GM18498 (cell line): Measurements from ENCODE around the gene LMAN2.

Experiments used
- ATAC-seq: cut with Tn5 transposase; IDR thresholded peaks from one replicate; pipeline ENCODE4 v1.9.1; 2021; ENCODE audit warnings: mild to moderate bottlenecking, moderate library complexity; ENCODE audit not compliant: unreplicated experiment

The LMAN2 gene, protein sequence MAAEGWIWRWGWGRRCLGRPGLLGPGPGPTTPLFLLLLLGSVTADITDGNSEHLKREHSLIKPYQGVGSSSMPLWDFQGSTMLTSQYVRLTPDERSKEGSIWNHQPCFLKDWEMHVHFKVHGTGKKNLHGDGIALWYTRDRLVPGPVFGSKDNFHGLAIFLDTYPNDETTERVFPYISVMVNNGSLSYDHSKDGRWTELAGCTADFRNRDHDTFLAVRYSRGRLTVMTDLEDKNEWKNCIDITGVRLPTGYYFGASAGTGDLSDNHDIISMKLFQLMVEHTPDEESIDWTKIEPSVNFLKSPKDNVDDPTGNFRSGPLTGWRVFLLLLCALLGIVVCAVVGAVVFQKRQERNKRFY

DNA sequence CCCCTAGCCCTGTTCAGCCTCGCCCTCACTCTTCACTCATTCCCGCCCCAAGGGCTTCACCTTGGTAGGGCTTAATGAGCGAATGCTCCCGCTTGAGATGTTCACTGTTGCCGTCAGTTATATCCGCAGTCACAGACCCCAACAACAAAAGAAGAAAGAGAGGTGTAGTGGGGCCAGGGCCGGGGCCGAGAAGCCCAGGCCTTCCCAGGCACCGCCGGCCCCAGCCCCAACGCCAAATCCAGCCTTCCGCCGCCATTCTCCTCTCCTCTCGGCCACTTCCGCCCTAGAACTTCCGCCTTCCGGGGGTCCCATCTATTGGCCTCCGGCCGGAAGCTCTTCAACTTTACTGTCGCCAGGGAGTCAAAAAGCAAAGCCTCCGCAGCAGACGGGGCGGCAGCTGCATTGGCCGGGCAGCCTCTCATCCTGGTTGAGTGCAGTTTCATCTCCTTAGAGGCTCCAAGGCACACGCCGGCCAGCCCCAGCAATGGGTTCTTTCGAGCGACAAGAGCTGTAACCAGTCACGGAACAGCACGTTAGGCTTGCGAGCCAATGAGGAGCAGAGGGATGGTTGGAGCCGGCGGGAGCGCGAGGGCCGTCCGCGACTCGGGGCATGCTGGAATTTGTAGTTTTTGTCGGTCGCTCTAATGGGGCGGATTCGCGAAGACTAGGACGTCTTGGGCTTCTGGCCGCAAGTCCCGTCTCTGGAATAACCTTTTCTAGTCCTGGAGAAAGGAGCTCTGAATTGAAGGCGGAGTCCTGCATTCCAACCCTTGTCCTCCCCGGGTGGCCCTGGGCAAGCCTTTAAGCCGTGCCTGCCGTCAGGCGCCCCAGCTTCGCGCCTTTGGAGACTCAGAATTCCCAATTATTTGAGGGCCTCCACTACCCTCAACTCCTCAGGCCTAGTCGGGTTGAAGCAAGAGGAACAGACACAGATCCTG lies at the start of gene LMAN2:
LMAN2 (minus strand) TSS at position 277 of the 938 bp plus-strand sequence; CDS start at position 256, 21 bp downstream.
- peak; percentile 94 for ATAC-seq

DNA sequence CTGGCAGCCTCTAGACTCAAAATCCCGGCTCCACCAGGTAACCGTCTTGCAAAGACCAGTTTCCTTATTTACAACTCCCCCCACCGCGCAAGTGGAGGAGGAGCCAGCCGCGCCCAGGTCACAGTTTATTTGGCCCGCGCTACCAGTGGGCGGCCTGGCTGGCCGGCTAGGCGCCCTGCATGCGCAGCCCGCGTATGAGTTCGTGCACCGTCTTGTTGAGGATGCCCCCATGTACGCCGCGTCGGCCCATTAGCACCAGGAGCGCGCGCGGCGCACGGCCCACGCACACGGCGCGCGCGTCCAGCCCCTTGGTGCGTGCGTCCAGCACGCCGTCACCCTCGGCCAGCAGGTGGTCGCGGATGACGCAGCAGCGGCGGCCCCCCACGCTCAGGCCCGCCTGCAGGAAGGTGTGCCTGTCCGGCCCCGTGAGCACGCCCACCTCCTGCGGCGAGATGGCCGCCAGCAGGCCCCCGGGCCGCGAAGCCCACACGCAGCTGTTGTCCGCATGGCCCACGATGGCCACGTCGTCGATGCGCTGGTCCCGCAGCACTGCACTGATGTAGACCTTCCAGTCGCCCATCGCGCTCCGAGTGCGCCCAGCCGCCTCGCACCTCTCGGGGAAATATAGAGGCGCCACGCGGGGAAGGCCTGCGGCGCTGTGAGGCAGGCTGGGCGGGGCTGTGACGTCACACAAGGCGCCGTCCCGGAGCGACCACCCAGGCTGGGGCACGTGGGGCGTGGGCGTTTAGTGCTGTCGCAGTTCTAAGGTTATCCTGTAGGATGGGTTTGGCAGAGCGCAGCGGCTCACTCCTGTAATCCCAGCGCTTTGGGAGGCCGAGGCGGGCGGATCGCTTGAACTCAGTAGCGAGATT lies 48.8 kb upstream of the LMAN2 start, which contains the start of gene PFN3:
PFN3 (minus strand) TSS at position 665 of the 872 bp plus-strand sequence; CDS start at position 580, 85 bp downstream.
- ATAC-seq: no peak

DNA sequence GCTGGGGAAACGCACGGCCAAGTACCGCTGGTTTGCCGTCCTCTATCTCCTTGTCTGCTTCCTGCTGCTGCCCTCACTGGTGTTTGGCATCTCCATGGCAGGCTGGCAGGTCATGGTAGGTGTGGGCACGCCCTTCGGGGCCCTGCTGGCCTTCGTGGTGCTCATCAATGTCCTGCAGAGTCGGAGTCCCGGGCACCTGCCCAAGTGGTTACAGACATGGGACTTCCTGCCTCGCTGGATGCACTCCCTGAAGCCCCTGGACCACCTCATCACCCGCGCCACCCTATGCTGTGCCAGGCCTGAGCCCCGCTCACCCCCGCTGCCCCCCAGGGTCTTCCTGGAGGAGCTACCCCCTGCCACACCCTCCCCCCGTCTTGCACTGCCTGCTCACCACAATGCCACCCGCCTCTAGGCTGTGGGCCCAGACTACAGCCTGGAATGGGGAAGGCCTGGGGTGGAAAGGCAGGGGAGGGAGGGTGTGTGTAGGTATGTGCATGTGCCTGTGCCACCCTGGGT lies 46.5 kb upstream of the LMAN2 start:
- ATAC-seq: no peak

DNA sequence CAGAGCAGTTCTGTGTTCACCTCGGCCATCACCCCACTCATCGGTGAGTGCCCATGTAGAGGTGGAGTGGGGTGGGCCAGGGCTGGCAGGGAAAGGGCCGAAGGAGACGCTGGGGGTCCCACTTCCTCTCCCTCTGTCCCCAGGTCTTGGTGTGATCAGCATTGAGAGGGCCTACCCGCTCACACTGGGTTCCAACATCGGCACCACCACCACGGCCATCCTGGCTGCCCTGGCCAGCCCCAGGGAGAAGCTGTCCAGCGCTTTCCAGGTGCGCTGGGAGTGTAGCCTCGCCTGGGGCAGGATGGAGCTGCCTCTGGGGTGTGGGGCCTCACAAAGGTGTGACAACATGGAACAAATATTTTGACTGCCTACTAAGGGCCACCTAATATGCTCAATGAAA lies 45.3 kb upstream of the LMAN2 start:
- no peak for ATAC-seq

DNA sequence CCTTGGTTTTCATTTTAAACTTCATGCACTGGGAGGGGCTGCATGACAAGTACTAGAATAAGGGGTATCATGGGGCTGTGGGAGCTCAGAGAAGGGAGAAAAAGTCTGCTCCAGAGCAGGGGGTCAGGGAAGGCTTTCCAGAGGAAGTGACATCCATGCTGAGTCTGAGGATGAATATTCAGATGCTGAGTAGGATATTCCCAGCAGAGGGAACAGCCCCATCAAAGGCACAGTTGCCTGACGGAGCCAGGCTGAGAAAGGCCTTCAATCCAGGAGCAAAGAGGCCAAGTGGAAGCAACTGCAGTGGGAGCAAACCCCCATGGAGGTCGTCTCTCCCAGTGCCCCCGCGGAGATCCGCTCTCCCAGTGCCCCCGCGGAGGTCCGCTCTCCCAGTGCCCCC lies 44.6 kb upstream of the LMAN2 start:
- ATAC-seq: no peak

DNA sequence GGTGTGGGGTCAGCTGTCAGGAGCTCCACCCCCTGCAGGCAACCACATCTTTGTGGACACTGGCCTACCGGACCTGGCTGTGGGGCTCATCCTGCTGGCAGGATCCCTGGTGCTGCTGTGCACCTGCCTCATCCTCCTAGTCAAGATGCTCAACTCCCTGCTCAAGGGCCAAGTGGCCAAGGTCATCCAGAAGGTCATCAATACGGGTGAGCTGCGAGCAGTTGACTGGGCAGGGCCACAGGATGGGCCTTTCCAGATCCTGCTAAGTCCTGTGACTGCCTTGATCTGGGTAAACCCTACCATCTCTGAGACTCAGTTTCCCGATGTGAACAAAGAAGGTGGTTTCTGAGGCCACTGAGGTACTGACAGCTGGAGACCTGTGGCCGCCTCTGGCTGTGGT lies 42.5 kb upstream of the LMAN2 start:
- no peak for ATAC-seq

DNA sequence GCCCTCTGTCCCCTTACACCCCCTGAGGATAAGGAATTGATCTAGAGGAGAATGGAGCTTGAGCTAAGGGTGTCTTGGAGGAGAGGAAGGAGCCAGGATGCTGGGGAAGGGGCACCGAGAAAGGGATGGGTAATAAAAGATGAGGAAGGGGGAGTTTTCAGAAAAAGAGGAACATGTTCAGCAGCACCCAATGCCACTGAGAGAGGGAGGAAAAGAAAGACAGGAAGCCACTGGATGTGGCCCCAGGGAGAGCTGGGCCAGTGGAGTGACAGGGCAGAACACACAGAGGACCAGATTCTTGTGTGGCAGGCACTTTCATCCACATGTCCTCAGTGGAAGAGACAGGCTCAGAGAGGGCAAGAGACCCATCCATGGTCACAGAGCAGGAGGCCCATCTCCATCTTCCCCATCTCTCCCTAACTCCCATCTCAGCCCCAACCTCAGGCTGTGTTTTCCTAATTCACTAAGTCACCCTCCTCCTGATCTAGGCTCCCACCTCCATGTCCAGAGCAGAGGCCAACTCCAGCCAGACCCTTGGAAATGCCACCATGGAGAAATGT lies 41.8 kb upstream of the LMAN2 start:
- no peak for ATAC-seq

DNA sequence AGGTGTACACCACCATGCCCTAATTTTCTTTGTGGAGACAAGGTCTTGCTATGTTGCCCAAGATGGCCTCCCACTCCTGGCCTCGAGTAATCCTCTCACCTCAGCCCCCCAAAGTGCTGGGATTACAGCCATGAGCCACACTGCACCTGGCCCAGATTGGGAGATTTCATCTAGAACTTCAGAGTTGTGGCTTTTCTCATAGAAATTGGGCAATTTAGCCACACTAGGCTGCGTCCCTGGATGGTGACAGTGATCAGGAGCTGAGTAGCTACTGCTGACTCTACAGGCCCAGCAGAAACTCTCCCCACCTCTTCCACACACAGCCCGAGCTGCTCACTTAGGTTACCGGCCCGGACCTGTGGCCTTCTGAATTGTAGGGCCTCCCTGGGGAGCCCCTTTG lies 41.3 kb upstream of the LMAN2 start:
- no peak for ATAC-seq

DNA sequence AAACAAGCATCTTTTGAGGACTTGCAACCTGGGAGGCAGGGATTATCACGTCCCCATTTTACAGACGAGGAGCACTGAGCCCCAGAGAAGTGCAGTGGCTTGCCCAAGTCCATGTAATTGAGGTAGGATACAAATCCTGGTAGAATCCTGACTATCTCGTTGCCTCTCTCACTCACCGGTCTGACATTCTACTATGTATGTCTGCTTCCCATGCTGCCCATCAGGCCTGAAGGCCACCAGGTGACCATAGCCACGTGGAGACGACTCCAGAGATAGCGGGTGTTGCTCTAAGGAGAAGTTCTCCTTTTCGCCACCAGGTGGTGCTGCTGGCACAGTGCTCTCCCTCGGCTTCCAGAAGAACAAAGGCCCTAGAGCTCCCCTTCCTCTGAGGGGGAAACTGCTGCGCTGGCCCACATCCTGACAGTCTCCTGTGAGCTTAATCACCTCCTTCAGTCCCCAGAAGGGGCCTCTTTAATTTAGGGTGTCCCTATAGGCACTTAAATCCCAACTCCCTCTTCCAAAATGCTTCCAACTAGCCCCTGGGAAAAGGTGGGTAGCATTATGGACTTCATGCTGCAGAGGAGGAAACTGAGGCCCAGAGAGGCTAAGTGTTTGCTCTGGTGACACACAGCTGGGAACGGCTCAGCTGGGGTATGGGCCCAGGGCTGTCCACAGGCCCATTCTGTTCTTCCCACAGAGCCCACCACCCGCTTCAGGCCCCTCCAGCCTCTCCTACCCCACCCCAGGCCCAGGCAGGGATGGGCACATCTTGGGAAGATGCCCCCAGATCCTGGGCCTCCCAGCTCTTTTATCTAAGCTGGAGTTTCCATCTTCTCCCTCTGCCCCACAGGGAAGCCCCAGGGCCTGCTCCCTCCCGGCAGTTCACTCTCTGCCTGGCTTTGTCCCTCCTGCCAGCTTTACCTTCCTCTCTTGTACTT lies 39.2 kb upstream of the LMAN2 start:
- ATAC-seq: peak; percentile 75

DNA sequence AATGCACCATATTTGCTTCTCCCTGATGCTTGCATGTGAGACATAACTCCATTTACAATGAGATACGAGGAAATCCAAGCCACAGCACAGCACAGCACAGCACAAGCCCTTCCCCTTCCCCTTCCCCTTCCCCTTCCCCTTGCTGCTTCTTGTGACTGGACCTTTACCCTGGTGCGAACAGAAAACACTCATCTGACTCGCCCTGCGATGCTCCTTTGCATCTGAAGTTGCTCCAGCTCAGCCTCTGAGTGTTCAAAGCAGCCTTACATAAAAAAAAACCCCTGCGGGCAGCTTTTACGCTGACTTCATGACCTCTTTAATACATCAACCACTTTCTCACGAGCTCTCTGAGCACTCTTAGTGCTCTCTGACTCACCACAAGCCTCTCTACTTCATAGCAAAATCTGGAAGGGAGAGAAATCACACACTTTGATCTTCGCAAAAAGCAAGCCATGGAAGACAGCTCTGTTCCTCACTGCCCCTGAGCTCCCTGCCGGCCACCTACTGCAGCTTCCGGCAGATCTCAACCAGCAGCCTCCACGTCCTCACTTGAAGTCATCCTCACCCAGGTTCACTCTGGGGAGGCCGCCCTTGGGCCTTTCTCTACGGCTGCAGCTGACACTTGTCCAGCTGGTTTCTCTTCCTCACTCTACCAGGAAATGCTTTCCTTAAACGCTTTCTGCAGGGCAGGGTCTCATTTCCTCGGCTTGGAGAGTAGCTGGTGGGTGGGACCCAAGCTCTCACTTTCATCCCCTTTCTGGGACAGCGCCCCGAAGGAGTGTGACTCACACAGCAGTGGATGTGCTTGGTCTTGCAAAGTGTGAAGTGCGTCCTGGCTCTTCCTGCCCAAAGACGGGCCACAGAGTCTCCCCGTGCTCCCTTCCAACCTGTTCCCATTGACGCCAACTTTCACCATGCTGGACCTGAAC lies 38.0 kb upstream of the LMAN2 start:
- ATAC-seq: no peak

DNA sequence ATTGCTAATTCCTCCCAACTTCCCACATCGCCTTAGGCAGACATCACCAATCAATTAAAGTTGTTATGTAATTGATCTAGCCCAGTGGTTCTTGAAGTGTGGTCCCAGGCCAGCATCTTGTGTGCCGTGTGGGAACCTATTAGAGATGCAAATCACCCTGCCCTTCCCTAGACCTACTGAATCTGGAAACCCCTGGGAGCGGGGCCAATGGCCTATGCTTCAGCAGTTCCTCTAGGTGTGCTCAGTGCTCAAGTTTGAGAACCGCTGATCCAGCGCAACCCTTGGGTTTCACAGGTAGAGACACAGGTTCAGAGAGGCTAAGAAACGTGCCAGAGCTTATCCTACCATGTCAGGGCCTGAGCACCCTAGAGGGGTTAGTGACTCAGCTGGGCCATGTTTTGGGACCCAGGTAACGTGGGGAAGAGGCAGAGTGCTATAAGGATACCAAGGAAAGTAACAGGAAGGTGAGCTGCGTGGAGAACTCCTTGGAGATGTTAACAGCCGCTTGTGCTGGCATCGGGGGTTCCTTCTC lies 37.1 kb upstream of the LMAN2 start:
- ATAC-seq: no peak

DNA sequence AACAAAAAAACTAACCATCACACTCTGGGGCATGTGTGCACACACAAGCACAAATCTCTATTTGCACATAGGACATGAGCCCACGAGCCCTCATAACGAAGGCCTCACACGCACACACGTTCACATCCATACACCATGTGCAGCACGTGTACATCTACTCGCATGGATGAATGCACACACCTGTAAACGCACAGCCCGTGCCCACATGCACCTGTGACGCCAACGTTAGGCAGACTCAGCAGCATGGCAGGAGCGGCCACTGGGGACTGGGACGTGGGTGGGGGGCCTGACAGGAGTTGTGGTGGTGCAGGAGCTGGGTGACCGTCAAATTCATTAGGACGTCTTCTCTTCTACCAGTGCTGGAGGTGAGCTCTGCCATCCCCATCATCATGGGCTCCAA lies 35.9 kb upstream of the LMAN2 start:
- ATAC-seq: no peak

DNA sequence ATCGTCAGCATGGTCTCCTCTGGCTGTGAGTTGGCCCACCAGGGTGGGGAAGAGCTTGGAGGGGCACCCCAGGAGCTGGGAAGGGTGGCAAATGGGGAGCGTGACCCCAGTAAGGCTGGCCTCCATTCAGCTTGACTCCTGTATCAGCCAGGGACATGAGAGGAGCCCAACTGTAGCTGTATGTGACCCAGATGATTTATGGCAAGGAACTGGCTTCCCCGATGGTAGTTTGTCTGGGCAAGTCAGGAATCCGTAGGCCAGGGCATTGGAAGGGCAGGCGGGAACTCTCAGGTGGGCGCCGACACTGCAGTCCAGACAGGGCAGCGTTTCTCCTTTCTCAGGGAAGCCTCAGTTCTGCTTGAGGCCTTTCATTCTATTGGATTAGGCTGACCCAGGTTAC lies 35.1 kb upstream of the LMAN2 start:
- ATAC-seq: no peak

DNA sequence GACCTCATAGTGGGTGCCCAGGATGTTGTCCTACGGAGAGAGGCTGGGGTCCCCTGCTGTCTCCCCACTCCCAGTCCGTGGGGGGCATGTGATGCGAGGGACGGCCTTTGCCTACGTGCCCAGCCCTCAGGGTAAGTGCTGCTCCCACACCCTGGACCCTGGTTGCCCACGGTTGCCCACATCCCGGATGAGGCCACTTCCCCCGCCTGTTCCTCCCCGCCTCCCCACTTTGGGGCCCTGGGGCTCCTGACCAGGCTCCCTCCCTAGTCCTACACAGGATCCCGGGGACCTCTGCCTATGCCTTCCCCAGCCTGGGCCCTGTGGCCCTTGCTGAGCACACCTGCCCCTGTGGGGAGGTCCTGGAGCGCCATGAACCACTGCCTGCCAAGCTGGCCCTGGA lies 34.3 kb upstream of the LMAN2 start:
- no peak for ATAC-seq

DNA sequence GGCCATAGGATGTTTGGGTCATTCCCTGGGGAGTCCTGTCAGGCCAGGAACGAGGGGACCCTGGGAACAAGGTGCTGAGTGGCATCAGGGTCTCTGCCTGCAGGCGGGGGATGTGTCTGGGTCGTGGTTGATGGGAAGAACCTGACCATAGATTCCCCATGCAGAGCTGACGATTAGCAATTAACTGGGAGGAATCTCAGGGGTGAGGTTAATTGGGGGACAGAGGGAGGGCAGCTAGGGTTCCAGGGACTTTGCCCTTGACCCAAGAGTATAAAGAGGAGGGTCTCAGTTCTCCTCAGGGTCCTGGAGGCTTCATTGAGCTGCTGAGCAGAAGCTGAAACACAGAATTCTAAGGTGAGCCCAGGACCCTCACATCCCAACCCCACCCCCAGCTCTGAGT lies 32.7 kb upstream of the LMAN2 start, which contains the start of gene SLC34A1:
SLC34A1 (plus strand) TSS at position 301 of the 400 bp plus-strand sequence. CDS start 1,308 bp downstream, outside the sequence.
- no peak for ATAC-seq

DNA sequence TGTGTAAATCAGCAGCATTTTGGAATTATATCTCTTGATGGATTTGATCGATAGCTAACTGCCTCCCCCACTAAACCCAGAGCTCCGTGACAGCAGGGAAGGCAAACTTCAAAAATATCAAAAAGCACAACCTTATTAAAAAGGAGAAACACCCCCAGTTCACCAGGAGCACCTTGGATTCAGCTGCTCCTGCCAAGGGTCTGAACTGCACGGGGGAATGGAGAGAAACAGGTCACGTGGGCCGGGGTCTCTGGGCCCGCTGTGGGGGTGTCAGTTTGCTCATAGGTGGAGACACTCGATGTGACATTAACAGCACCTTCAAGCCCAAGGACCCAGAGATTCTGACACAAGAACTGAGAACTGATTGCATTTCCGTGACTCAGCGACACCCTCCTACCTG lies 31.7 kb upstream of the LMAN2 start:
- ATAC-seq: no peak

DNA sequence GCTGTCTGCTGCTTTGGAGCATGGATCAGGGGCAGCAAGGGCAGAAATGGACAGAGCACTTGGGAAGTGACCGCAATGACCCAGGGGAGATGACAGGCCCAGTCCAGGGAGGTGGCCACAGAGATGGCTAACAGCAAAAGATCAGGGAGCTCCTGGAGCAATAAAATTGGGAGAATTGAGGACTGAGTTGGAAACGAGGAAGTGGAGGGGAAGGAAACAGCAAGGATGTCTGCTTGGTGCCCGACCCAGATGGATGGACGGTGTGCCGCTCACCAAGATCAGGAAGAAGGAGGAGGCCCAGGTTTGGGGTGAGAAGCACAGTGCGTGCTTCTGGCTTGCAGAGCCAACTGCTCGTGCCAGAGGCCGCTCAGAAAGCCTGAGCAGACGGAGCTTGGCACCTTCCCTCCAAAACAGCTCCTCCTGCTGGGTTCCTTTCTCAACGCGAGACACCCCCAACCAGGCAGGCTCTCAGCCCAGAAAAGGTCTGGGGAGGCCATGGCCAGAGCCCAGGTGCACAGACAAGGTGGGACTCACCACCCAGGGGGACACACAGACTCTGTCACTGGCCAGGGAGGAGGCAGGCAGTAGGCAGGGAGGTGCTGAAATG lies 31.1 kb upstream of the LMAN2 start:
- no peak for ATAC-seq

DNA sequence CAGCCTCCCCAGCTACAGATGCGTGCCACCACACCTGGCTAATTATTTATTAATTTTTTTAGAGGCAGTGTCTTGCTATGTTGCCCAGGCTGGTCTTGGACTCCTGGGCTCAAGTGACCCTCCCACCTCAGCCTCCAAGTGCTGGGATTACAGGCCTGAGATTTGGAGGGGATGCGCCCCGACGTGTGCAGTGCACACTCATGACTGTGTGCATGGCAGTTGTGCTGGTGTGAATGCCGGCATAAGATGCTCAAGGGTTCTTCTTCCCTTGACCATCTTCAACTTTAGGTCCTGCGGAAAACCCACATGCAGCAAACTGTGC lies 29.3 kb upstream of the LMAN2 start:
- no peak for ATAC-seq
